ENCODE data around the gene PCNX2. TPM values are rescaled to one million over a fixed set of nuclear protein-coding genes. Genes with fewer than 3 reads are reported as not detected.

PCNX2 gene
- total and polyA plus RNA-seq, 4 donors: 2.0 to 15.1 (median 6.4) TPM

- TF ChIP-seq, protein P1, sequence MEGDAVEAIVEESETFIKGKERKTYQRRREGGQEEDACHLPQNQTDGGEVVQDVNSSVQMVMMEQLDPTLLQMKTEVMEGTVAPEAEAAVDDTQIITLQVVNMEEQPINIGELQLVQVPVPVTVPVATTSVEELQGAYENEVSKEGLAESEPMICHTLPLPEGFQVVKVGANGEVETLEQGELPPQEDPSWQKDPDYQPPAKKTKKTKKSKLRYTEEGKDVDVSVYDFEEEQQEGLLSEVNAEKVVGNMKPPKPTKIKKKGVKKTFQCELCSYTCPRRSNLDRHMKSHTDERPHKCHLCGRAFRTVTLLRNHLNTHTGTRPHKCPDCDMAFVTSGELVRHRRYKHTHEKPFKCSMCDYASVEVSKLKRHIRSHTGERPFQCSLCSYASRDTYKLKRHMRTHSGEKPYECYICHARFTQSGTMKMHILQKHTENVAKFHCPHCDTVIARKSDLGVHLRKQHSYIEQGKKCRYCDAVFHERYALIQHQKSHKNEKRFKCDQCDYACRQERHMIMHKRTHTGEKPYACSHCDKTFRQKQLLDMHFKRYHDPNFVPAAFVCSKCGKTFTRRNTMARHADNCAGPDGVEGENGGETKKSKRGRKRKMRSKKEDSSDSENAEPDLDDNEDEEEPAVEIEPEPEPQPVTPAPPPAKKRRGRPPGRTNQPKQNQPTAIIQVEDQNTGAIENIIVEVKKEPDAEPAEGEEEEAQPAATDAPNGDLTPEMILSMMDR (IDR thresholded peaks at IDR 0.05; ENCODE audit: control extremely low read depth, extremely low read depth): no peak
- H3K9ac ChIP-seq (ENCODE audit: insufficient read depth in 1 of 2, low read length in 2 of 2): no peak overlapping the region
- no peaks in the 10 kb centered on the region for H3K27me3 ChIP-seq (ENCODE audit: control insufficient read depth in 3 of 3, insufficient read depth in 3 of 3, low read length in 2 of 3)
- no peak for DNase-seq
- no peak for ATAC-seq (ENCODE audit: insufficient read depth, low FRiP score)
- H3K9me3 ChIP-seq (ENCODE audit: control insufficient read depth in 4 of 4, insufficient read depth in 3 of 4, low read length in 3 of 4): no peaks in the 10 kb centered on the region
- H3K36me3 ChIP-seq (ENCODE audit: control insufficient read depth in 4 of 4, insufficient read depth in 4 of 4, low read length in 4 of 4): peaks cover 0 to 5% (median 1%) of the 10 kb centered on the region in 4 donors
- H3K4me3 ChIP-seq: no peak overlapping the region
- peaks cover 0 to 26% (median 4%) of the 10 kb centered on the region in 5 donors for H3K4me1 ChIP-seq (ENCODE audit: control insufficient read depth in 5 of 5, insufficient read depth in 5 of 5, low read length in 5 of 5)
- no peak overlapping the region for H3K27ac ChIP-seq (ENCODE audit: low read depth in 1 of 2, low read length in 1 of 2)
- WGBS, 2 donors: 81 to 96% methylated on average over 13 of the region's 13 CpGs
Measured at GRCh38 chr1:232982238-232982944, 313.1 kb downstream of the PCNX2 start.

- no peak overlapping the region for H3K4me3 ChIP-seq
- WGBS, 2 donors: 88 to 90% methylated on average over 9 of the region's 9 CpGs
- no peak for DNase-seq
- H3K9ac ChIP-seq (ENCODE audit: insufficient read depth in 1 of 2, low read length in 2 of 2): no peak overlapping the region
- no peak for ATAC-seq (ENCODE audit: insufficient read depth, low FRiP score)
- peaks cover 0 to 12% (median 5%) of the 10 kb centered on the region in 4 donors for H3K36me3 ChIP-seq (ENCODE audit: control insufficient read depth in 4 of 4, insufficient read depth in 4 of 4, low read length in 4 of 4)
- no peak overlapping the region for H3K27ac ChIP-seq (ENCODE audit: low read depth in 1 of 2, low read length in 1 of 2)
- H3K27me3 ChIP-seq (ENCODE audit: control insufficient read depth in 3 of 3, insufficient read depth in 3 of 3, low read length in 2 of 3): no peaks in the 10 kb centered on the region
- no peaks in the 10 kb centered on the region for H3K9me3 ChIP-seq (ENCODE audit: control insufficient read depth in 4 of 4, insufficient read depth in 3 of 4, low read length in 3 of 4)
- H3K4me1 ChIP-seq (ENCODE audit: control insufficient read depth in 5 of 5, insufficient read depth in 5 of 5, low read length in 5 of 5): peaks cover 0 to 26% (median 4%) of the 10 kb centered on the region in 5 donors
- TF ChIP-seq, protein P1 (IDR thresholded peaks at IDR 0.05; ENCODE audit: control extremely low read depth, extremely low read depth): no peak
Measured at GRCh38 chr1:232980986-232981560, 314.5 kb downstream of the PCNX2 start.

GRCh38 chr1:232980355-232980978 lies 315.1 kb downstream of the PCNX2 start:
- DNase-seq (no peak), ATAC-seq (ENCODE audit: insufficient read depth, low FRiP score) (no peak)
- no peaks in the 10 kb centered on the region for H3K9me3 ChIP-seq (ENCODE audit: control insufficient read depth in 4 of 4, insufficient read depth in 3 of 4, low read length in 3 of 4)
- H3K9ac ChIP-seq (ENCODE audit: insufficient read depth in 1 of 2, low read length in 2 of 2): no peak overlapping the region
- peaks cover 0 to 10% (median 5%) of the 10 kb centered on the region in 4 donors for H3K36me3 ChIP-seq (ENCODE audit: control insufficient read depth in 4 of 4, insufficient read depth in 4 of 4, low read length in 4 of 4)
- no peak overlapping the region for H3K4me3 ChIP-seq
- peaks cover 0 to 26% (median 4%) of the 10 kb centered on the region in 5 donors for H3K4me1 ChIP-seq (ENCODE audit: control insufficient read depth in 5 of 5, insufficient read depth in 5 of 5, low read length in 5 of 5)
- H3K27me3 ChIP-seq (ENCODE audit: control insufficient read depth in 3 of 3, insufficient read depth in 3 of 3, low read length in 2 of 3): no peaks in the 10 kb centered on the region
- TF ChIP-seq, protein P1 (IDR thresholded peaks at IDR 0.05; ENCODE audit: control extremely low read depth, extremely low read depth): no peak
- no peak overlapping the region for H3K27ac ChIP-seq (ENCODE audit: low read depth in 1 of 2, low read length in 1 of 2)
- 81 to 91% methylated on average over 13 of the region's 13 CpGs for WGBS, 2 donors
